ENCODE data around the gene ZNF888.
"Not testable (repeated sequence)": the region's sequence is repeated elsewhere in the genome, so short reads cannot be mapped to it uniquely, and the experiment has no call there.

GRCh38 chr19:52904052-52904780, 19.0 kb downstream of the ZNF888 start:
- not testable (repeated sequence) for TF ChIP-seq CTCF (conservative IDR thresholded peaks at IDR 0.05; ENCODE audit: low read depth, low read length); EZH2 (IDR thresholded peaks at IDR 0.05; ENCODE audit: borderline replicate concordance, low read depth, low read length, poor library complexity, severe bottlenecking)

Data from A673 (cell line).